HCT116 (cell line): Measurements from ENCODE around the gene SDF4. TPM values are rescaled to one million over a fixed set of nuclear protein-coding genes. Genes with fewer than 3 reads are reported as not detected.

Experiments used
- ATAC-seq: fragments of 200-7000 bp; cut with Tn5 transposase; 2 replicates; pipeline ENCODE4 v1.9.1; 2020; ENCODE audit warnings: mild to moderate bottlenecking, moderate library complexity
- BruUV-seq: library from RNA; stranded (reverse); fragments of 400-500 nt; replicated peaks from 2 replicates; lab custom pipeline; 2021; lab: Mats Ljungman, UMichigan
- CTCF ChIA-PET: fragments of 300-600 bp; sonication (Branson Sonifier 250); formaldehyde crosslinking; loops from one replicate; lab custom pipeline; 2021; ENCODE audit warnings: antibody characterized with exemption; lab: Charles Lee
- POLR2A ChIA-PET: fragments of 300-600, 350-600 bp; sonication (Branson Sonifier 250); formaldehyde crosslinking; loops from one replicate; lab custom pipeline; 2021; ENCODE audit warnings: antibody characterized with exemption; lab: Charles Lee
- RAD21 ChIA-PET, 2 experiments: fragments of 300-600 bp; sonication (Branson Sonifier 250); formaldehyde crosslinking; loops; one replicate each; lab custom pipeline; 2023; ENCODE audit warnings: low total read pairs in 2 of 2; ENCODE audit not compliant: uncharacterized antibody in 2 of 2, unreplicated experiment in 2 of 2, low non-redundant PET in 1 of 2; lab: Charles Lee
- DNase-seq: peaks from one replicate; pipeline ENCODE4 v3.0.0-alpha.2; 2010; ENCODE audit warnings: low read depth, low spot score
- H2AFZ ChIP-seq: fragments of 200-600 bp; shearing (Covaris generic), sonication (generic); 2 replicates; pipeline ENCODE4 v1.6.1; 2017; ENCODE audit warnings: low read depth, mixed run types, mixed read lengths, antibody characterized with exemption, low read length; ENCODE audit not compliant: poor library complexity, severe bottlenecking
- H3K27ac ChIP-seq: 2 replicates; pipeline ENCODE4 v1.5.1; 2012; ENCODE audit warnings: low read depth, low read length
- H3K27me3 ChIP-seq: fragments of 200-600 bp; sonication (generic); 2 replicates; pipeline ENCODE4 v1.6.1; 2016; ENCODE audit warnings: mixed run types, low read length, mixed read lengths; ENCODE audit not compliant: insufficient read depth
- H3K36me3 ChIP-seq, 2 experiments: fragments of 200-500 bp in 1 of 2; fragments of 200-600 bp in 1 of 2; sonication (Bioruptor generic) in 1 of 2; sonication (generic) in 1 of 2; 2 replicates each; pipeline versions ENCODE4 v1.5.1 to v1.6.1; 2014 to 2016; ENCODE audit warnings: low read length in 2 of 2, inconsistent platforms in 1 of 2, mixed read lengths in 1 of 2, mixed run types in 1 of 2; ENCODE audit not compliant: insufficient read depth in 2 of 2, control insufficient read depth in 1 of 2
- H3K4me1 ChIP-seq, 2 experiments: fragments of 200-600 bp in 1 of 2; sonication (generic) in 1 of 2; 2 replicates each; pipeline versions ENCODE4 v1.5.1 to v1.6.1; 2012 to 2017; ENCODE audit warnings: low read length in 2 of 2, inconsistent platforms in 1 of 2, mild to moderate bottlenecking in 1 of 2, mixed read lengths in 1 of 2, mixed run types in 1 of 2, moderate library complexity in 1 of 2; ENCODE audit not compliant: insufficient read depth in 2 of 2, control insufficient read depth in 1 of 2
- H3K4me2 ChIP-seq: fragments of 200-600 bp; sonication (generic); 2 replicates; pipeline ENCODE4 v1.6.1; 2017; ENCODE audit warnings: mixed run types, low read length, mixed read lengths
- H3K4me3 ChIP-seq, 2 experiments: fragments of 200-600 bp in 1 of 2; sonication (generic) in 1 of 2; replicated peaks in 1 of 2; 2 replicates each; pipeline ENCODE4 v1.5.1; 2011 to 2016; ENCODE audit warnings: low read length in 2 of 2, control low read depth in 1 of 2, low read depth in 1 of 2, mild to moderate bottlenecking in 1 of 2, mixed read lengths in 1 of 2, mixed run types in 1 of 2
- H3K79me2 ChIP-seq: fragments of 200-600 bp; sonication (generic); 2 replicates; pipeline ENCODE4 v1.6.1; 2017; ENCODE audit warnings: mild to moderate bottlenecking, mixed run types, low read length, moderate library complexity, mixed read lengths; ENCODE audit not compliant: insufficient read depth
- H3K9ac ChIP-seq: fragments of 200-600 bp; sonication (generic); 2 replicates; pipeline ENCODE4 v1.6.1; 2016; ENCODE audit warnings: low read length, mixed read lengths
- H3K9me2 ChIP-seq: fragments of 200-600 bp; sonication (generic), shearing (Covaris generic); 2 replicates; pipeline ENCODE4 v1.6.1; 2017; ENCODE audit warnings: mixed run types, mild to moderate bottlenecking, moderate library complexity; ENCODE audit not compliant: insufficient read depth
- H3K9me3 ChIP-seq, 2 experiments: fragments of 200-500 bp in 1 of 2; fragments of 200-600 bp in 1 of 2; sonication (Bioruptor generic) in 1 of 2; sonication (generic) in 1 of 2; 2 replicates each; pipeline ENCODE4 v1.6.1; 2014 to 2017; ENCODE audit warnings: low read length in 2 of 2, mixed read lengths in 2 of 2, inconsistent platforms in 1 of 2, low read depth in 1 of 2, mild to moderate bottlenecking in 1 of 2, mixed run types in 1 of 2, moderate library complexity in 1 of 2; ENCODE audit not compliant: control insufficient read depth in 1 of 2, insufficient read depth in 1 of 2
- H4K20me1 ChIP-seq: fragments of 200-600 bp; sonication (generic), shearing (Covaris generic); 2 replicates; pipeline ENCODE4 v1.6.1; 2017; ENCODE audit warnings: mixed run types, mild to moderate bottlenecking, moderate library complexity; ENCODE audit not compliant: insufficient read depth
- CBX3 ChIP-seq: IDR thresholded peaks from 2 replicates; pipeline ENCODE4 v1.6.1; 2012; ENCODE audit warnings: low read depth
- CEBPB ChIP-seq: IDR thresholded peaks from 2 replicates; pipeline ENCODE4 v1.6.1; 2012; ENCODE audit warnings: low read depth
- CTCF ChIP-seq, 3 experiments: fragments of 200-600 bp in 1 of 3; sonication (generic) in 1 of 3; IDR thresholded peaks in 2 of 3; conservative IDR thresholded peaks in 1 of 3; 2 replicates each; pipeline ENCODE4 v1.5.1; 2012 to 2017; ENCODE audit warnings: low read depth in 2 of 3, low read length in 2 of 3, antibody characterized with exemption in 1 of 3, borderline replicate concordance in 1 of 3, control low read depth in 1 of 3, mild to moderate bottlenecking in 1 of 3, mixed read lengths in 1 of 3, mixed run types in 1 of 3, moderate library complexity in 1 of 3; ENCODE audit not compliant: insufficient read depth in 1 of 3
- ELF1 ChIP-seq: IDR thresholded peaks from 2 replicates; pipeline ENCODE4 v1.6.1; 2012; ENCODE audit warnings: low read depth, borderline replicate concordance
- FOSL1 ChIP-seq: IDR thresholded peaks from 2 replicates; pipeline ENCODE4 v1.6.1; 2012; ENCODE audit warnings: low read depth
- JUND ChIP-seq: IDR thresholded peaks from 2 replicates; pipeline ENCODE4 v1.6.1; 2012
- POLR2A ChIP-seq: IDR thresholded peaks from 2 replicates; pipeline ENCODE4 v1.7.0; 2011; ENCODE audit warnings: borderline replicate concordance; ENCODE audit not compliant: insufficient read depth, insufficient read length; ENCODE audit errors: extremely low read depth
- RAD21 ChIP-seq: IDR thresholded peaks from 2 replicates; pipeline ENCODE4 v1.6.1; 2012; ENCODE audit warnings: low read depth, mild to moderate bottlenecking
- SIN3A ChIP-seq: IDR thresholded peaks from 2 replicates; pipeline ENCODE4 v1.6.1; 2012; ENCODE audit warnings: low read depth
- SP1 ChIP-seq: IDR thresholded peaks from 2 replicates; pipeline ENCODE4 v1.6.1; 2012; ENCODE audit warnings: low read depth
- TCF7L2 ChIP-seq: IDR thresholded peaks from 2 replicates; pipeline ENCODE4 v1.7.0; 2011; ENCODE audit warnings: borderline replicate concordance, inconsistent platforms; ENCODE audit not compliant: insufficient read depth, insufficient read length; ENCODE audit errors: extremely low read depth
- YY1 ChIP-seq: IDR thresholded peaks from 2 replicates; pipeline ENCODE4 v1.6.1; 2011; ENCODE audit warnings: low read length, low read depth, moderate library complexity, mild to moderate bottlenecking; ENCODE audit not compliant: insufficient replicate concordance; ENCODE audit errors: extremely low read depth
- ZBTB33 ChIP-seq: IDR thresholded peaks from 2 replicates; pipeline ENCODE4 v1.6.1; 2011; ENCODE audit warnings: mild to moderate bottlenecking, low read length, moderate library complexity; ENCODE audit not compliant: insufficient replicate concordance; ENCODE audit errors: extremely low read depth
- ZFX ChIP-seq: fragments of 450-650 bp; IDR thresholded peaks from 2 replicates; pipeline ENCODE4 v1.6.1; 2017
- intact Hi-C: fragments of 100-400 bp; cut with micrococcal nuclease; formaldehyde crosslinking; loops from 2 replicates; pipeline ENCODE4 v1.10.0; 2022
- total RNA-seq: library from RNA; stranded (reverse); gene quantifications from one replicate; pipeline ENCODE4 v1.2.1, GENCODE V29; 2021; ENCODE audit not compliant: unreplicated experiment
- TF ChIP-seq, protein P1 (sequence below): IDR thresholded peaks from 2 replicates; pipeline ENCODE4 v1.6.1; 2012; ENCODE audit warnings: low read depth
- TF ChIP-seq, protein P2 (sequence below): IDR thresholded peaks from 2 replicates; pipeline ENCODE4 v1.6.1; 2012

The SDF4 gene
- total RNA-seq, 1 experiment from 2014 or later, result 133 TPM

GRCh38 chr1:1173793-1174415 is 57.9 kb downstream of the SDF4 start, which contains the start of gene TTLL10:
TTLL10 (plus strand) TSS chr1:1173880; CDS start chr1:1179216, 5,336 bp downstream.
- Histone ChIP-seq H3K9me2 (no peaks in the 10 kb centered on the region), H3K9ac (no peak within 1 kb of the TSS), H4K20me1 (no peaks in the 10 kb centered on the region), H3K4me3 (no peak within 1 kb of the TSS), H3K4me2 (no peak within 1 kb of the TSS), H3K27me3 (no peaks in the 10 kb centered on the region), H3K36me3 (peaks cover 0 to 2% of the 10 kb centered on the region in 2 experiments; a peak in 2 of 4 replicates), H3K27ac (no peak within 1 kb of the TSS), H2AFZ (no peak within 1 kb of the TSS), H3K79me2 (no peaks in the 10 kb centered on the region; the same call in 1 of the 2 replicates), H3K9me3 (no peaks in the 10 kb centered on the region), H3K4me1 (peaks cover 2 to 16% of the 10 kb centered on the region in 2 experiments; a peak in 3 of 4 replicates)
- no TSS peak for BruUV-seq
- POLR2A ChIA-PET, result no interaction called here
- DNase-seq (no peak), ATAC-seq (no peak)
- CTCF ChIA-PET, result no interaction called here
- RAD21 ChIA-PET, result no interaction called here
- intact Hi-C loops, result no loop called here
- no peak for TF ChIP-seq FOSL1
- no peak for TF ChIP-seq SIN3A
- no peak for TF ChIP-seq SP1
- no peak for TF ChIP-seq ZBTB33
- no peak for TF ChIP-seq CEBPB
- TF ChIP-seq CBX3, result no peak
- TF ChIP-seq POLR2A, result no peak
- no peak for TF ChIP-seq JUND
- no peak for TF ChIP-seq ZFX
- TF ChIP-seq, protein P1, sequence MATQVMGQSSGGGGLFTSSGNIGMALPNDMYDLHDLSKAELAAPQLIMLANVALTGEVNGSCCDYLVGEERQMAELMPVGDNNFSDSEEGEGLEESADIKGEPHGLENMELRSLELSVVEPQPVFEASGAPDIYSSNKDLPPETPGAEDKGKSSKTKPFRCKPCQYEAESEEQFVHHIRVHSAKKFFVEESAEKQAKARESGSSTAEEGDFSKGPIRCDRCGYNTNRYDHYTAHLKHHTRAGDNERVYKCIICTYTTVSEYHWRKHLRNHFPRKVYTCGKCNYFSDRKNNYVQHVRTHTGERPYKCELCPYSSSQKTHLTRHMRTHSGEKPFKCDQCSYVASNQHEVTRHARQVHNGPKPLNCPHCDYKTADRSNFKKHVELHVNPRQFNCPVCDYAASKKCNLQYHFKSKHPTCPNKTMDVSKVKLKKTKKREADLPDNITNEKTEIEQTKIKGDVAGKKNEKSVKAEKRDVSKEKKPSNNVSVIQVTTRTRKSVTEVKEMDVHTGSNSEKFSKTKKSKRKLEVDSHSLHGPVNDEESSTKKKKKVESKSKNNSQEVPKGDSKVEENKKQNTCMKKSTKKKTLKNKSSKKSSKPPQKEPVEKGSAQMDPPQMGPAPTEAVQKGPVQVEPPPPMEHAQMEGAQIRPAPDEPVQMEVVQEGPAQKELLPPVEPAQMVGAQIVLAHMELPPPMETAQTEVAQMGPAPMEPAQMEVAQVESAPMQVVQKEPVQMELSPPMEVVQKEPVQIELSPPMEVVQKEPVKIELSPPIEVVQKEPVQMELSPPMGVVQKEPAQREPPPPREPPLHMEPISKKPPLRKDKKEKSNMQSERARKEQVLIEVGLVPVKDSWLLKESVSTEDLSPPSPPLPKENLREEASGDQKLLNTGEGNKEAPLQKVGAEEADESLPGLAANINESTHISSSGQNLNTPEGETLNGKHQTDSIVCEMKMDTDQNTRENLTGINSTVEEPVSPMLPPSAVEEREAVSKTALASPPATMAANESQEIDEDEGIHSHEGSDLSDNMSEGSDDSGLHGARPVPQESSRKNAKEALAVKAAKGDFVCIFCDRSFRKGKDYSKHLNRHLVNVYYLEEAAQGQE, result no peak
- TF ChIP-seq TCF7L2, result no peak
- TF ChIP-seq ELF1, result no peak
- TF ChIP-seq, protein P2, sequence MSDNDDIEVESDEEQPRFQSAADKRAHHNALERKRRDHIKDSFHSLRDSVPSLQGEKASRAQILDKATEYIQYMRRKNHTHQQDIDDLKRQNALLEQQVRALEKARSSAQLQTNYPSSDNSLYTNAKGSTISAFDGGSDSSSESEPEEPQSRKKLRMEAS, result no peak
- no peak for TF ChIP-seq CTCF (IDR thresholded peaks at IDR 0.05 in 2 of 3, conservative IDR thresholded peaks at IDR 0.05 in 1 of 3; ENCODE audit: borderline replicate concordance in 1 of 3, insufficient read depth in 1 of 3, low read depth in 2 of 3, low read length in 2 of 3)
- no peak for TF ChIP-seq YY1
- TF ChIP-seq RAD21, result no peak
